Thyroid gland (tissue), 4 donors: ENCODE measurements around the gene TFCP2.

ENCODE experiments used
- CTCF ChIP-seq, 6 experiments: fragments of 200-600 bp in 3 of 6; fragments of 450-650 bp in 3 of 6; sonication (generic) in 3 of 6; IDR thresholded peaks; one replicate each; pipeline ENCODE4 v1.5.1; 2016 to 2019; ENCODE audit warnings: antibody characterized with exemption in 6 of 6, mild to moderate bottlenecking in 2 of 6, inconsistent platforms in 1 of 6, moderate library complexity in 1 of 6
- POLR2A ChIP-seq, 2 donors: fragments of 450-650 bp; IDR thresholded peaks; one replicate each; pipeline ENCODE4 v1.6.1; 2017; ENCODE audit warnings: antibody characterized with exemption in 2 of 2, mild to moderate bottlenecking in 2 of 2, moderate library complexity in 1 of 2

- TF ChIP-seq CTCF (IDR thresholded peaks at IDR 0.05) = no peak
- no peak for TF ChIP-seq POLR2A (IDR thresholded peaks at IDR 0.05)
These were observed 69.0 kb downstream of the TFCP2 start for GRCh38 chr12:51103977-51104376.
